HEK293 (cell line): ENCODE data around the gene NCOA6.

Experiments
- CTCF ChIA-PET: fragments of 350-600 bp; formaldehyde crosslinking; extraction: SDS; loops from one replicate; lab custom pipeline; 2021; ENCODE audit warnings: antibody characterized with exemption; lab: Yijun Ruan, JAX
- POLR2A ChIA-PET: fragments of 300-600 bp; formaldehyde crosslinking; extraction: SDS; loops from one replicate; lab custom pipeline; 2020; ENCODE audit warnings: antibody characterized with exemption, inconsistent platforms; lab: Yijun Ruan, JAX
- H3K27ac ChIP-seq: fragments of 200-500 bp; sonication (Bioruptor generic); 2 replicates; pipeline ENCODE4 v1.5.1; 2014; ENCODE audit warnings: low read depth, low read length, control low read depth, inconsistent platforms; ENCODE audit errors: extremely low read depth
- H3K36me3 ChIP-seq, 2 experiments: fragments of 200-500 bp in 1 of 2; sonication (Bioruptor generic) in 1 of 2; 1 replicate in 1 of 2; 2 replicates in 1 of 2; pipeline ENCODE4 v1.5.1; 2014 to 2017; ENCODE audit warnings: inconsistent platforms in 2 of 2, low read length in 2 of 2; ENCODE audit not compliant: control insufficient read depth in 2 of 2, insufficient read depth in 1 of 2
- H3K4me1 ChIP-seq: fragments of 200-500 bp; sonication (Bioruptor generic); 2 replicates; pipeline ENCODE4 v1.5.1; 2014; ENCODE audit warnings: mild to moderate bottlenecking, low read length, inconsistent platforms; ENCODE audit not compliant: control insufficient read depth, insufficient read depth
- H3K4me3 ChIP-seq: 2 replicates; pipeline ENCODE4 v1.5.1; 2011; ENCODE audit warnings: low read depth, mild to moderate bottlenecking, control low read depth, low read length, moderate library complexity
- H3K9me3 ChIP-seq: fragments of 200-500 bp; sonication (Bioruptor generic); 2 replicates; pipeline ENCODE4 v1.5.1; 2014; ENCODE audit warnings: low read depth, low read length, inconsistent platforms; ENCODE audit not compliant: control insufficient read depth, insufficient read depth
- EGR2 ChIP-seq: fragments of 450-650 bp; formaldehyde crosslinking; IDR thresholded peaks from 2 replicates; pipeline ENCODE4 v1.5.1; 2016; ENCODE audit warnings: low read depth, missing biosample characterization, missing genetic modification characterization
- GLI2 ChIP-seq: fragments of 450-650 bp; formaldehyde crosslinking; IDR thresholded peaks from 2 replicates; pipeline ENCODE4; 2017; ENCODE audit warnings: missing biosample characterization, missing genetic modification characterization, low read depth, borderline replicate concordance
- ZFHX2 ChIP-seq: fragments of 450-650 bp; formaldehyde crosslinking; conservative IDR thresholded peaks from 2 replicates; pipeline ENCODE4 v1.5.1; 2016; ENCODE audit warnings: missing biosample characterization, missing genetic modification characterization
- ZNF2 ChIP-seq: fragments of 450-650 bp; formaldehyde crosslinking; IDR thresholded peaks from 2 replicates; pipeline ENCODE4 v1.5.1; 2016; ENCODE audit warnings: missing biosample characterization, missing genetic modification characterization
- ZNF24 ChIP-seq: fragments of 450-650 bp; formaldehyde crosslinking; IDR thresholded peaks from 2 replicates; pipeline ENCODE4 v1.5.1; 2016; ENCODE audit warnings: missing biosample characterization, missing genetic modification characterization
- ZNF292 ChIP-seq: fragments of 450-650 bp; formaldehyde crosslinking; IDR thresholded peaks from 2 replicates; pipeline ENCODE4 v1.5.1; 2016; ENCODE audit warnings: low read depth, missing biosample characterization, missing genetic modification characterization, borderline replicate concordance
- ZNF335 ChIP-seq: fragments of 450-650 bp; formaldehyde crosslinking; conservative IDR thresholded peaks from 2 replicates; pipeline ENCODE4 v1.5.1; 2016; ENCODE audit warnings: missing biosample characterization, missing genetic modification characterization
- ZNF416 ChIP-seq: fragments of 450-650 bp; formaldehyde crosslinking; IDR thresholded peaks from 2 replicates; pipeline ENCODE4 v1.5.1; 2016; ENCODE audit warnings: missing biosample characterization, missing genetic modification characterization
- ZNF48 ChIP-seq: fragments of 450-650 bp; formaldehyde crosslinking; IDR thresholded peaks from 2 replicates; pipeline ENCODE4 v1.5.1; 2016; ENCODE audit warnings: missing biosample characterization, missing genetic modification characterization
- ZNF571 ChIP-seq: fragments of 450-650 bp; formaldehyde crosslinking; IDR thresholded peaks from 2 replicates; pipeline ENCODE4 v1.5.0; 2017; ENCODE audit warnings: missing biosample characterization, missing genetic modification characterization
- ZNF76 ChIP-seq: fragments of 450-650 bp; formaldehyde crosslinking; IDR thresholded peaks from 2 replicates; pipeline ENCODE4; 2016; ENCODE audit warnings: low read depth, missing biosample characterization, missing genetic modification characterization, borderline replicate concordance
- ZNF837 ChIP-seq: fragments of 450-650 bp; formaldehyde crosslinking; IDR thresholded peaks from 2 replicates; pipeline ENCODE4 v1.5.1; 2016; ENCODE audit warnings: missing biosample characterization, missing genetic modification characterization
- TF ChIP-seq, protein P1 (sequence below): fragments of 450-650 bp; formaldehyde crosslinking; IDR thresholded peaks from 2 replicates; pipeline ENCODE4 v1.5.1; 2017; ENCODE audit warnings: missing biosample characterization, missing genetic modification characterization
- TF ChIP-seq, protein P2 (sequence below): fragments of 450-650 bp; formaldehyde crosslinking; IDR thresholded peaks from 2 replicates; pipeline ENCODE4 v1.5.1; 2016; ENCODE audit warnings: missing biosample characterization, missing genetic modification characterization
- TF ChIP-seq, protein P3 (sequence below): fragments of 450-650 bp; formaldehyde crosslinking; IDR thresholded peaks from 2 replicates; pipeline ENCODE4 v1.5.1; 2016; ENCODE audit warnings: missing biosample characterization, missing genetic modification characterization
- TF ChIP-seq, protein P4 (sequence below): sonication (generic); formaldehyde crosslinking; IDR thresholded peaks from 2 replicates; pipeline ENCODE4 v1.8.1; 2022; ENCODE audit warnings: mild to moderate bottlenecking, moderate library complexity, missing genetic modification reagents

NCOA6 gene

DNA sequence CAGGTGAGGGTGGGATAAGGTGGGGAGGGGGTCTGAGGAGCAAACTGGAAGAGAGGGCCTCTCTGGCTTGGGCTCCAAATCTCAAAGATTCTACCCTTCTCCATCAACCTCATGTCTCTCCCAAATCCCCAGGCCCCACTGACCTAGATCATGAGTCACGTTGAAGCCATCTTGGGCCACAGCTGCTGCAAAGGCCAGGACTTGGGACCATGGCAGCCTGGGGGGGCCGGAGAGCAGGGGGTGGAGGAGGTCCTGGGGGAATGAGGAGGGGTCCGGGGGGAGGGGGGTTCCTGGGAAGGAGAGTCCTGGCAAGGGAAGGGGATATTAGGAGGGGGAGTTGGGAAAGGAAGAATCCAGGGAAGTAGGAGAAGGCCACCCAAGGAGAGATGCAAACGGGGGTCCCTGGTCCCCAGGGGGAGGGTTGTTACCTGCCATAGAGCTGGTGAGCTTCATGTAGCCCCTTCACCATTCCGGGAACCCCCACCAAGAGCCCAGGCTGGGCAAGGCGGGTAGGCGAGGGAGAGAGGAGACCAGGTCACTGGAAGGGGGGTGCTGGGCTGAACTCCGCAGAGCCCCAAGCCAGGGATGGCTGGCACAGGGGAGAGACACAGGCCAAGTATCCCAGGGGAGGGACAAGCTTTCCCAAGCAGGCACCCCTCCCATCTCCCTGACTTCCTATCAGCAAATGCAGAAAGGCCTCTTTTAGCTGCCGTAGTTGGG, 34.5 kb upstream of the NCOA6 start (continued):
- TF ChIP-seq, protein P1, sequence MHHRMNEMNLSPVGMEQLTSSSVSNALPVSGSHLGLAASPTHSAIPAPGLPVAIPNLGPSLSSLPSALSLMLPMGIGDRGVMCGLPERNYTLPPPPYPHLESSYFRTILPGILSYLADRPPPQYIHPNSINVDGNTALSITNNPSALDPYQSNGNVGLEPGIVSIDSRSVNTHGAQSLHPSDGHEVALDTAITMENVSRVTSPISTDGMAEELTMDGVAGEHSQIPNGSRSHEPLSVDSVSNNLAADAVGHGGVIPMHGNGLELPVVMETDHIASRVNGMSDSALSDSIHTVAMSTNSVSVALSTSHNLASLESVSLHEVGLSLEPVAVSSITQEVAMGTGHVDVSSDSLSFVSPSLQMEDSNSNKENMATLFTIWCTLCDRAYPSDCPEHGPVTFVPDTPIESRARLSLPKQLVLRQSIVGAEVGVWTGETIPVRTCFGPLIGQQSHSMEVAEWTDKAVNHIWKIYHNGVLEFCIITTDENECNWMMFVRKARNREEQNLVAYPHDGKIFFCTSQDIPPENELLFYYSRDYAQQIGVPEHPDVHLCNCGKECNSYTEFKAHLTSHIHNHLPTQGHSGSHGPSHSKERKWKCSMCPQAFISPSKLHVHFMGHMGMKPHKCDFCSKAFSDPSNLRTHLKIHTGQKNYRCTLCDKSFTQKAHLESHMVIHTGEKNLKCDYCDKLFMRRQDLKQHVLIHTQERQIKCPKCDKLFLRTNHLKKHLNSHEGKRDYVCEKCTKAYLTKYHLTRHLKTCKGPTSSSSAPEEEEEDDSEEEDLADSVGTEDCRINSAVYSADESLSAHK (tag by site-specific recombination): no peak
- no peak for TF ChIP-seq ZNF2 (tag by site-specific recombination)
- TF ChIP-seq, protein P2, sequence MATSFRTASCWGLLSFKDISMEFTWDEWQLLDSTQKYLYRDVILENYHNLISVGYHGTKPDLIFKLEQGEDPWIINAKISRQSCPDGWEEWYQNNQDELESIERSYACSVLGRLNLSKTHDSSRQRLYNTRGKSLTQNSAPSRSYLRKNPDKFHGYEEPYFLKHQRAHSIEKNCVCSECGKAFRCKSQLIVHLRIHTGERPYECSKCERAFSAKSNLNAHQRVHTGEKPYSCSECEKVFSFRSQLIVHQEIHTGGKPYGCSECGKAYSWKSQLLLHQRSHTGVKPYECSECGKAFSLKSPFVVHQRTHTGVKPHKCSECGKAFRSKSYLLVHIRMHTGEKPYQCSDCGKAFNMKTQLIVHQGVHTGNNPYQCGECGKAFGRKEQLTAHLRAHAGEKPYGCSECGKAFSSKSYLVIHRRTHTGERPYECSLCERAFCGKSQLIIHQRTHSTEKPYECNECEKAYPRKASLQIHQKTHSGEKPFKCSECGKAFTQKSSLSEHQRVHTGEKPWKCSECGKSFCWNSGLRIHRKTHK: no peak
- TF ChIP-seq ZNF76 (tag by site-specific recombination): no peak
- no peak for TF ChIP-seq ZNF24 (tag by site-specific recombination)
- TF ChIP-seq GLI2: no peak
- no peak for TF ChIP-seq ZNF571 (tag by site-specific recombination)
- TF ChIP-seq ZNF292 (tag by site-specific recombination): no peak

DNA sequence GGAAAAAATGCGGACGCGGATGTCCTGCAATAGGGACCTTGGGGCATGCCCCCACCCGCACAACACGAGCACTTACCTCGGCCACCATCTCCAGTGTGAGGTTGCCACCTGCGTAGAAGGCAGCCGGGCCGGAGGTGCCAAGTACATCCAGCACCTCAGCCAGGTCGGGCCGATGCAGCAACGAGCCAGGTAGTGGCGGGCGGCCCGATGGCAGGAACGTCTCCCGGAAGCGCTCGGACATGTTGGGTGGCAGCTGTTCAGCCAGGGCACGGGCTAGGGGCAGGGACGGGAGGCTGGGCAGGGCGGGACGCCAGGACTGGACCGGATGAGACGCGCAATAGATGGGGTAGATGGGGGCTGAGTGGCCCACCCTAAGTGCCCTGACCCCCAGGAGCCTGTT, 33.9 kb upstream of the NCOA6 start:
- Histone ChIP-seq H3K4me3 (no peak overlapping the region), H3K4me1 (no peaks in the 10 kb centered on the region), H3K9me3 (no peaks in the 10 kb centered on the region), H3K36me3 (peaks cover 0 to 81% of the 10 kb centered on the region in 2 experiments; a peak in 2 of 3 replicates), H3K27ac (no peak overlapping the region)
- POLR2A ChIA-PET: no interaction called here
- TF ChIP-seq ZNF837 (tag by site-specific recombination): no peak
- TF ChIP-seq, protein P3, sequence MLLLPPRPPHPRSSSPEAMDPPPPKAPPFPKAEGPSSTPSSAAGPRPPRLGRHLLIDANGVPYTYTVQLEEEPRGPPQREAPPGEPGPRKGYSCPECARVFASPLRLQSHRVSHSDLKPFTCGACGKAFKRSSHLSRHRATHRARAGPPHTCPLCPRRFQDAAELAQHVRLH (tag by site-specific recombination): no peak
- TF ChIP-seq ZNF416 (tag by site-specific recombination): no peak
- TF ChIP-seq, all 188 proteins: peak for 0
- CTCF ChIA-PET: interaction anchor here (0.6 kb wide), 1 partner anchor 546 kb away, joined by 3 read pairs; no protein-coding TSS in a partner anchor

DNA sequence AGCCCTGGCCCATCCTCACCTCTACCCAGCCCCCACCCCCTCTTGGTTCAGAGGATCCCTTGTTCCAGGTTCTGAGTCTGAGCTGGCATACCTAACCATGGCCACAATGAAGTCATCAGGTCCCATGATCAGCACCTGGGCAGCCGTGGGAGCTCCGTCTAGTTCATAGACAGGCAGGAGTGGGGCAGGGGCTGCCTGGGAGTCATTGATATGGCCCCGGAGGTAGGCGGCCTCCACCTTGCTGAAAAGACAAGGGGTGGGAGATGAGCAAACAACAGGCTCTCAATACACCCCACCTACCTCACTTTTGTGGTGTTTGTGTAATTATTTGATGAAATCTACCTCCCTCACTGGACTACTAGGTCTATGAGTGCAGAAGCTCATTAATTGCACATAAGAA, 26.8 kb upstream of the NCOA6 start:
- ChIA-PET CTCF (no interaction called here), POLR2A (no interaction called here)
- Histone ChIP-seq H3K4me1 (no peaks in the 10 kb centered on the region), H3K9me3 (no peaks in the 10 kb centered on the region), H3K27ac (no peak overlapping the region), H3K36me3 (peaks cover 0 to 83% of the 10 kb centered on the region in 2 experiments; a peak in 2 of 3 replicates), H3K4me3 (no peak overlapping the region)
- TF ChIP-seq ZNF48 (no peak), EGR2 (tag by site-specific recombination) (peak; percentile 80), ZNF335 (no peak), ZFHX2 (peak; percentile 44)
- TF ChIP-seq, protein P4, sequence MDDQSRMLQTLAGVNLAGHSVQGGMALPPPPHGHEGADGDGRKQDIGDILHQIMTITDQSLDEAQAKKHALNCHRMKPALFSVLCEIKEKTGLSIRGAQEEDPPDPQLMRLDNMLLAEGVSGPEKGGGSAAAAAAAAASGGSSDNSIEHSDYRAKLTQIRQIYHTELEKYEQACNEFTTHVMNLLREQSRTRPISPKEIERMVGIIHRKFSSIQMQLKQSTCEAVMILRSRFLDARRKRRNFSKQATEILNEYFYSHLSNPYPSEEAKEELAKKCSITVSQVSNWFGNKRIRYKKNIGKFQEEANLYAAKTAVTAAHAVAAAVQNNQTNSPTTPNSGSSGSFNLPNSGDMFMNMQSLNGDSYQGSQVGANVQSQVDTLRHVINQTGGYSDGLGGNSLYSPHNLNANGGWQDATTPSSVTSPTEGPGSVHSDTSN (CRISPR knock-in tag): no peak
